Naive thymus-derived CD4-positive, alpha-beta T cell (primary cell): ENCODE data around the gene KLHL42. TPM values are rescaled to one million over a fixed set of nuclear protein-coding genes. Genes with fewer than 3 reads are reported as not detected.
"Not testable (repeated sequence)": the region's sequence is repeated elsewhere in the genome, so short reads cannot be mapped to it uniquely, and the experiment has no call there.

Experiments used
- ATAC-seq: fragments of 150-1000 bp; cut with Tn5 transposase; 2 replicates; pipeline ENCODE4 v1.10.0; 2021; ENCODE audit warnings: mild to moderate bottlenecking, moderate library complexity
- CTCF ChIA-PET: fragments of 350-600 bp; sonication (Branson Sonifier 250); formaldehyde crosslinking; loops from one replicate; lab custom pipeline; 2021; ENCODE audit warnings: antibody characterized with exemption; lab: Charles Lee
- POLR2A ChIA-PET: fragments of 350-600 bp; sonication (Branson Sonifier 250); formaldehyde crosslinking; loops from one replicate; lab custom pipeline; 2021; ENCODE audit warnings: antibody characterized with exemption, inconsistent platforms; lab: Charles Lee
- DNase-seq, 9 donors: peaks; one replicate each; pipeline versions ENCODE4 v3.0.0 to v3.0.0-alpha.2; 2020 to 2022; ENCODE audit warnings: mixed read lengths in 1 of 9
- H3K27ac ChIP-seq: one replicate; pipeline ENCODE4 v1.7.0; 2013; ENCODE audit warnings: mild to moderate bottlenecking, low read depth, low read length, moderate library complexity
- H3K27me3 ChIP-seq, 2 donors: one replicate each; pipeline ENCODE4 v1.7.0; 2013; ENCODE audit warnings: low read length in 2 of 2, mild to moderate bottlenecking in 2 of 2, moderate library complexity in 2 of 2; ENCODE audit not compliant: control insufficient read depth in 2 of 2, insufficient read depth in 2 of 2
- H3K36me3 ChIP-seq, 3 experiments: 1 replicate in 2 of 3; 2 replicates in 1 of 3; pipeline ENCODE4 v1.7.0; 2013; ENCODE audit warnings: low read length in 3 of 3, mild to moderate bottlenecking in 3 of 3, moderate library complexity in 1 of 3; ENCODE audit not compliant: insufficient read depth in 3 of 3, control insufficient read depth in 2 of 3
- H3K4me1 ChIP-seq, 2 donors: one replicate each; pipeline ENCODE4 v1.7.0; 2013; ENCODE audit warnings: low read length in 2 of 2, mild to moderate bottlenecking in 2 of 2, moderate library complexity in 1 of 2; ENCODE audit not compliant: control insufficient read depth in 2 of 2, insufficient read depth in 2 of 2
- H3K4me3 ChIP-seq: 2 replicates; pipeline ENCODE4 v1.7.0; 2013; ENCODE audit warnings: mild to moderate bottlenecking, low read length
- H3K9me3 ChIP-seq, 3 experiments: 1 replicate in 2 of 3; 2 replicates in 1 of 3; pipeline ENCODE4 v1.7.0; 2013; ENCODE audit warnings: low read length in 3 of 3; ENCODE audit not compliant: control insufficient read depth in 2 of 3
- H3K27ac Mint-ChIP-seq, 9 donors: one replicate each; pipeline ENCODE4 v1.8.0; 2020 to 2022; ENCODE audit warnings: mixed read lengths in 9 of 9, mild to moderate bottlenecking in 8 of 9, moderate library complexity in 5 of 9, inconsistent platforms in 2 of 9
- H3K27me3 Mint-ChIP-seq, 5 donors: one replicate each; pipeline ENCODE4 v1.8.0; 2021 to 2022; ENCODE audit warnings: mixed read lengths in 5 of 5, mild to moderate bottlenecking in 1 of 5
- H3K36me3 Mint-ChIP-seq, 5 donors: one replicate each; pipeline ENCODE4 v1.8.0; 2020 to 2022; ENCODE audit warnings: mixed read lengths in 5 of 5, mild to moderate bottlenecking in 3 of 5, inconsistent platforms in 1 of 5
- H3K4me1 Mint-ChIP-seq, 7 donors: one replicate each; pipeline ENCODE4 v1.8.0; 2020 to 2022; ENCODE audit warnings: mixed read lengths in 7 of 7, mild to moderate bottlenecking in 3 of 7, inconsistent platforms in 1 of 7
- H3K4me3 Mint-ChIP-seq, 10 donors: one replicate each; pipeline ENCODE4 v1.8.0; 2020 to 2022; ENCODE audit warnings: mild to moderate bottlenecking in 10 of 10, mixed read lengths in 10 of 10, moderate library complexity in 6 of 10, inconsistent platforms in 2 of 10
- H3K9me3 Mint-ChIP-seq, 11 donors: one replicate each; pipeline ENCODE4 v1.8.0; 2020 to 2022; ENCODE audit warnings: mixed read lengths in 11 of 11, mild to moderate bottlenecking in 4 of 11, inconsistent platforms in 1 of 11, moderate library complexity in 1 of 11
- intact Hi-C, 2 donors: fragments of 100-400 bp; cut with micrococcal nuclease; formaldehyde crosslinking; loops; one replicate each; pipeline ENCODE4 v1.15.1; 2023
- polyA plus RNA-seq, 2 donors: library from polyadenylated mRNA; unstranded; fragments of 300-500 nt; fragmentation: Illumina TruSeq; gene quantifications; one replicate each; pipeline ENCODE4 v1.2.3, GENCODE V29; 2021
- total RNA-seq, 6 experiments: library from RNA in 5 of 6; stranded (reverse) in 5 of 6; gene quantifications; 1 replicate in 5 of 6; 2 replicates in 1 of 6; pipeline ENCODE4 v1.2.3 and lab custom pipeline; 2021 to 2026

KLHL42 gene, protein sequence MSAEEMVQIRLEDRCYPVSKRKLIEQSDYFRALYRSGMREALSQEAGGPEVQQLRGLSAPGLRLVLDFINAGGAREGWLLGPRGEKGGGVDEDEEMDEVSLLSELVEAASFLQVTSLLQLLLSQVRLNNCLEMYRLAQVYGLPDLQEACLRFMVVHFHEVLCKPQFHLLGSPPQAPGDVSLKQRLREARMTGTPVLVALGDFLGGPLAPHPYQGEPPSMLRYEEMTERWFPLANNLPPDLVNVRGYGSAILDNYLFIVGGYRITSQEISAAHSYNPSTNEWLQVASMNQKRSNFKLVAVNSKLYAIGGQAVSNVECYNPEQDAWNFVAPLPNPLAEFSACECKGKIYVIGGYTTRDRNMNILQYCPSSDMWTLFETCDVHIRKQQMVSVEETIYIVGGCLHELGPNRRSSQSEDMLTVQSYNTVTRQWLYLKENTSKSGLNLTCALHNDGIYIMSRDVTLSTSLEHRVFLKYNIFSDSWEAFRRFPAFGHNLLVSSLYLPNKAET
- 10 to 100 TPM; 16.0 to 27.0 (median 18.4) TPM for total RNA-seq
- polyA plus RNA-seq, result 10 to 100 TPM in 1 of 2 donors, 1 to 10 TPM in 1; 9.6 to 11.4 TPM
- total RNA-seq (lab: John Stamatoyannopoulos, UW), result 27.5 reads per million, percentile 58 among the genes with 10 or more reads in this experiment

DNA sequence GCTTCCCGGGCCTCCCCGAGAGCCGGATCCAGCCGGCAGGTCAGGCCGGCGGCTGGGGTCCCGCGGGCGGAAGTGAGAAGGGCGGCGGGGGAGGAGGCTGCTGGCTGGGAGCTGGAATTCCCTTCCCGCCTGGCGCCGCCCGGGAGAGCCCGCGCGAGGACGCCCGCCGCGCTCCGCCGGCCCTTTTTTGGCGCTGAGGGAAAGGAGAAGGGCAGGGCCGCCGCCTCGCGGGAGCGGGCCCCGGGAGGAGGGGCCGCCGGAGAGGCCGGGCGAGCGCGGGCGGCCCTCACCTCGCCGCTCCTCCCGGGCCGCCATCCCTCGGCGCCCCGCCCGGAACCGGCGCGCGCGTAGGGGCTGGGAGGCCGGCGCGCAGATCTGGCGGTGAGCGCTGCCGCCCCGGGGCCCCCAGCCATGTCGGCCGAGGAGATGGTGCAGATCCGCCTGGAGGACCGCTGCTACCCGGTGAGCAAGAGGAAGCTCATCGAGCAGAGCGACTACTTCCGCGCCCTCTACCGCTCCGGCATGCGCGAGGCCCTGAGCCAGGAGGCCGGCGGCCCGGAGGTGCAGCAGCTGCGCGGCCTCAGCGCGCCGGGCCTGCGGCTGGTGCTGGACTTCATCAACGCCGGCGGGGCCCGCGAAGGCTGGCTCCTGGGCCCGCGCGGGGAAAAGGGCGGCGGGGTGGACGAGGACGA is at the start of gene KLHL42, which contains the start of gene MANSC4:
Gene KLHL42 (plus strand): TSS at position 314 of the 692 bp plus-strand sequence. CDS start 98 bp downstream, at position 412.
Gene MANSC4 (minus strand): TSS at position 317 of the 692 bp plus-strand sequence. CDS start 8,960 bp downstream, outside the sequence.
- POLR2A ChIA-PET, result interaction anchor here (0.8 to 3.5 kb wide), 14 partner anchors 8 to 60 kb away, joined by 3 to 17 read pairs (median 4); no protein-coding TSS in a partner anchor
- peak within 1 kb of the TSS; percentile 84 to 94 (median 91) for H3K4me3 Mint-ChIP-seq
- H3K27me3 ChIP-seq, result no peaks in the 10 kb centered on the region
- intact Hi-C loops, result loop anchor here (1.0 to 10.0 kb wide), 12 partner anchors 20 to 1601 kb away; partner anchors contain the start of genes MRPS35 (in 2 of the 2), PPFIBP1 (in 2 of the 2), CCDC91 (in 1 of the 2) and ERGIC2 (in 1 of the 2)
- peak within 1 kb of the TSS; percentile 76 for H3K27ac ChIP-seq
- H3K9me3 ChIP-seq, result no peaks in the 10 kb centered on the region
- H3K36me3 Mint-ChIP-seq, result peaks cover 0 to 20% (median 5%) of the 10 kb centered on the region in 5 donors
- H3K36me3 ChIP-seq, result peaks cover 0 to 4% (median 0%) of the 10 kb centered on the region in 3 experiments
- CTCF ChIA-PET, result interaction anchor here (0.6 to 1.0 kb wide), 4 partner anchors 41 to 347 kb away, joined by 3 to 5 read pairs (median 4); no protein-coding TSS in a partner anchor
- H3K27me3 Mint-ChIP-seq, result peaks cover 0 to 18% (median 0%) of the 10 kb centered on the region in 5 donors
- ATAC-seq (peak; percentile 90), DNase-seq (peak; percentile 52 to 73 (median 70))
- no peaks in the 10 kb centered on the region for H3K9me3 Mint-ChIP-seq
- peak within 1 kb of the TSS; percentile 81 for H3K4me3 ChIP-seq
- peak within 1 kb of the TSS; percentile 74 to 94 (median 88) for H3K27ac Mint-ChIP-seq
- H3K4me1 ChIP-seq, result peaks cover 5 to 12% of the 10 kb centered on the region in 2 donors
- H3K4me1 Mint-ChIP-seq, result peaks cover 18 to 43% (median 38%) of the 10 kb centered on the region in 7 donors

DNA sequence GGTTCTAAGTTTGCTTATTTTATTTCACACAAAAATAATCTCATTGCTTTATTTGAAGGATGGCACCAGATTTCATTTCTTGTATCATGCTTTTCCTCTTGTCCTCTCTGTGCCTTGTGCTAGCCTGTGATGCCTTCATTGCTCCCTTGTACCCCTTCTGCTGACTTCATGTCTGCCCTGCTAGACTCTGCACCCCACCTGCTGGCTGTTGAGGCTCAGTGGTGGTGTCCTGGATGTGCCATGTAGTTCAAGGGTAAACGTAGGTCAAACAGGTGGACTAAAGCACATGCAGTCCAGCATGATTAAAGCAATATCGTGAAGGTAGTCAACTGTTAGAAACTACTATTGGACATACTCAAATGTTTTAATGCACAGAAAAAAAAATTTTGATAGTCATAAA is 47.8 kb upstream of the KLHL42 start:
- no peaks in the 10 kb centered on the region for H3K9me3 Mint-ChIP-seq
- intact Hi-C loops, result loop anchor here (5.0 kb wide), 2 partner anchors 50 to 1140 kb away; partner anchors contain the start of genes KLHL42 (in 1 of the 2) and MANSC4 (in 1 of the 2)
- H3K27me3 Mint-ChIP-seq, result no peaks in the 10 kb centered on the region
- peaks cover 0 to 3% (median 0%) of the 10 kb centered on the region in 7 donors for H3K4me1 Mint-ChIP-seq
- Histone ChIP-seq H3K27me3 (no peaks in the 10 kb centered on the region), H3K4me3 (no peak overlapping the region), H3K4me1 (no peaks in the 10 kb centered on the region), H3K36me3 (peaks cover 0 to 53% (median 5%) of the 10 kb centered on the region in 3 experiments), H3K9me3 (no peaks in the 10 kb centered on the region), H3K27ac (no peak overlapping the region)
- H3K36me3 Mint-ChIP-seq, result peaks cover 0 to 37% (median 21%) of the 10 kb centered on the region in 5 donors
- no peak for DNase-seq
- CTCF ChIA-PET, result interaction anchor here (0.5 to 5.1 kb wide), 11 partner anchors 9 to 585 kb away, joined by 3 to 53 read pairs (median 4); no protein-coding TSS in a partner anchor
- no peak overlapping the region for H3K4me3 Mint-ChIP-seq
- no peak for ATAC-seq
- H3K27ac Mint-ChIP-seq, result no peak overlapping the region
- POLR2A ChIA-PET, result interaction anchor here (0.6 kb wide), 1 partner anchor 108 kb away, joined by 3 read pairs; no protein-coding TSS in a partner anchor

DNA sequence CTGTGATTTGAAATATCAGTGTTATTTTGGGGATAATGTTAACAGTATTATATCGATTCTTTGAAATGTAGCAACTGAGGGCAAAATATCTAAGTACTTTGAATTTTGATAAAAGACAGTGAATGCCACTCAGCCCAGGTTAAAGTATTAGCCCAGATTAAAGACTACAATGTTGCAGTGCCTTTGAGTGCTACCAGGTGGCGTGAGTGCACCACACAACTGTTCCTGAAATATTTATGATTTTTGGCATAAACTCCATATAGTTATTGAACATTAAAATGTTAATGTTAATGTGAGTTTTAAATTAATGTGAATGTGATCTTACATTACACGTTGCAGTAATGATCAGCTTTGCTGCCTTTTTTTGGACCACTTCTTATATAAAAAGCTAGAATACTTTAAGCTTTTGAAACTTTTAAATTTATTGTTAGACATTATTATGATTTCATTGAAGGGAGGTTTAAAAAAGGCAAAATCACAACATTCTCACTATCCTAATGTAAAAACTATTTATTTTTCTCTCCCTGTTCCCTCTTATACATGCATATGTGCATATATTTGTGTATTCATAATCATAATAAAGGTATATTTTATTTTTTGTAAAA is 46.9 kb upstream of the KLHL42 start:
- Histone ChIP-seq H3K4me3 (no peak overlapping the region), H3K4me1 (no peaks in the 10 kb centered on the region), H3K9me3 (no peaks in the 10 kb centered on the region), H3K36me3 (peaks cover 0 to 53% (median 7%) of the 10 kb centered on the region in 3 experiments), H3K27me3 (no peaks in the 10 kb centered on the region), H3K27ac (no peak overlapping the region)
- Mint-ChIP-seq H3K4me3 (no peak overlapping the region), H3K27me3 (no peaks in the 10 kb centered on the region), H3K4me1 (peaks cover 0 to 3% (median 0%) of the 10 kb centered on the region in 7 donors), H3K9me3 (no peaks in the 10 kb centered on the region), H3K27ac (no peak overlapping the region), H3K36me3 (peaks cover 0 to 40% (median 24%) of the 10 kb centered on the region in 5 donors)
- CTCF ChIA-PET, result interaction anchor here (0.6 to 5.1 kb wide), 9 partner anchors 10 to 584 kb away, joined by 3 to 53 read pairs (median 4); no protein-coding TSS in a partner anchor
- intact Hi-C loops, result loop anchor here (1.0 to 5.0 kb wide), 4 partner anchors 49 to 1139 kb away; partner anchors contain the start of genes KLHL42 (in 1 of the 2) and MANSC4 (in 1 of the 2)
- POLR2A ChIA-PET, result interaction anchor here (0.6 kb wide), 1 partner anchor 107 kb away, joined by 3 read pairs; no protein-coding TSS in a partner anchor
- peak; percentile 73 for ATAC-seq
- peak in 6 of 9 donors; percentile 12 to 42 (median 28) for DNase-seq

DNA sequence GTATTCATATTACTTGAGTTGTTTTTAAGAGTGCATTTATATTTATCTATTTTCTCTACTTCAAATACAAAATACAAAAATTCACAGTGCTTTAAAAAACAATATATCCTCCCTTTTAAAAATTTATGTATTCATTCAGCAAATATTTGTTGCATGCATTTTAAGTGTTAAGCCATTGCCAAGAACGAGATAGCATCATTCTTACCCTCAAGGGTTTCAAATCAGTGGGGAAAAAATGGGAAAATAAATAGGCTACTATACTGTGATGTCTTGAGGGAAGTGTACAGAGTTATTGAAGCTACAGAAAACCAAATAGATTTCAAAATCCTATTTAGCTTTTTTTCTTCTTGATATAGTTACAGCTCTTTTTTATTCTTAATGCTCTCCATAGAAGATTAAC is 46.2 kb upstream of the KLHL42 start:
- ChIA-PET POLR2A (no interaction called here), CTCF (interaction anchor here (0.7 to 5.1 kb wide), 5 partner anchors 81 to 213 kb away, joined by 3 to 53 read pairs (median 4); no protein-coding TSS in a partner anchor)
- no peak overlapping the region for H3K27ac ChIP-seq
- no peak for ATAC-seq
- Mint-ChIP-seq H3K36me3 (peaks cover 0 to 36% (median 23%) of the 10 kb centered on the region in 5 donors), H3K4me1 (peaks cover 0 to 3% (median 0%) of the 10 kb centered on the region in 7 donors), H3K9me3 (no peaks in the 10 kb centered on the region), H3K27me3 (no peaks in the 10 kb centered on the region), H3K4me3 (no peak overlapping the region), H3K27ac (no peak overlapping the region)
- DNase-seq, result no peak
- no peaks in the 10 kb centered on the region for H3K27me3 ChIP-seq
- H3K4me1 ChIP-seq, result no peaks in the 10 kb centered on the region
- no peaks in the 10 kb centered on the region for H3K9me3 ChIP-seq
- H3K4me3 ChIP-seq, result no peak overlapping the region
- intact Hi-C loops, result loop anchor here (1.0 to 5.0 kb wide), 4 partner anchors 49 to 1139 kb away; partner anchors contain the start of genes KLHL42 (in 1 of the 2) and MANSC4 (in 1 of the 2)
- peaks cover under 1 to 51% (median 7%) of the 10 kb centered on the region in 3 experiments for H3K36me3 ChIP-seq

DNA sequence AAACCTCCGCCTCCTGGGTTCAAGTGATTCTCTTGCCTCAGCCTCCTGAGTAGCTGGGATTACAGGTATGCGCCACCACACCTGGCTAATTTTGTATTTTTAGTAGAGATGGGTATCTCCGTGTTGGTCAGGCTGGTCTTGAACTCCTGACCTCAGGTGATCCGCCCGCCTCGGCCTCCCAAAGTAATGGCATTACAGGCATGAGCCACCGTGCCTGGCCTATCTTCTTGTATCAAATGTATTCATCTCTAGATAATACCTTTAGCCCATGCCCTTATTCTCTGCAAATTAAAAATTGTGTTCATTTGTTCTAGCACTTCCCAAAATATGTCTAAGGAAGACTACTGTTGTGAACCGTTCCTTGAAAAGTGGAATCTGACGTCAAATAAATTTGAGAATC is 45.7 kb upstream of the KLHL42 start:
- H3K4me3 Mint-ChIP-seq, H3K4me1 ChIP-seq, H3K27me3 Mint-ChIP-seq, ATAC-seq, DNase-seq, H3K9me3 ChIP-seq, H3K4me1 Mint-ChIP-seq, H3K27me3 ChIP-seq, H3K9me3 Mint-ChIP-seq, H3K27ac ChIP-seq, H3K4me3 ChIP-seq: not testable (repeated sequence)
- peaks cover 5 to 50% (median 7%) of the 10 kb centered on the region in 3 experiments for H3K36me3 ChIP-seq
- Mint-ChIP-seq H3K36me3 (peaks cover 0 to 37% (median 22%) of the 10 kb centered on the region in 5 donors), H3K27ac (peak overlapping the region in 1 of 9 donors; percentile 65)
- CTCF ChIA-PET, result interaction anchor here (0.7 to 5.1 kb wide), 2 partner anchors 87 to 213 kb away, joined by 3 to 53 read pairs; no protein-coding TSS in a partner anchor
- intact Hi-C loops, result loop anchor here (5.0 kb wide), 2 partner anchors 48 to 1138 kb away; partner anchors contain the start of genes KLHL42 (in 1 of the 2) and MANSC4 (in 1 of the 2)
- POLR2A ChIA-PET, result interaction anchor here (0.6 to 1.4 kb wide), 2 partner anchors 87 to 926 kb away, joined by 3 to 4 read pairs; no protein-coding TSS in a partner anchor
